Adrenal gland (tissue), 12 donors: ENCODE measurements around the gene ENTREP3. TPM values are rescaled to one million over a fixed set of nuclear protein-coding genes. Genes with fewer than 3 reads are reported as not detected.
A peak's percentile ranks its signal among the peaks of the same experiment; 100 is the strongest.

Experiments
- DNase-seq, 7 donors: peaks; one replicate each; pipeline ENCODE4 v3.0.0-alpha.2; 2019 to 2020
- H3K27ac ChIP-seq, 5 donors: fragments of 200-600 bp; sonication (generic) in 4 of 5; 1 replicate in 3 of 5; 2 replicates in 2 of 5; pipeline versions ENCODE4 v1.5.1 to v1.8.0; 2016 to 2020; ENCODE audit warnings: mild to moderate bottlenecking in 1 of 5
- H3K27me3 ChIP-seq: fragments of 200-600 bp; 2 replicates; pipeline ENCODE4 v1.8.0; 2021
- H3K36me3 ChIP-seq, 2 donors: fragments of 200-600 bp; replicated peaks in 1 of 2; 1 replicate in 1 of 2; 2 replicates in 1 of 2; pipeline versions ENCODE4 v1.5.1 to v1.8.0; 2018 to 2022
- H3K4me1 ChIP-seq, 2 donors: fragments of 200-600 bp; replicated peaks in 1 of 2; 1 replicate in 1 of 2; 2 replicates in 1 of 2; pipeline versions ENCODE4 v1.5.1 to v1.8.0; 2018 to 2021
- H3K4me3 ChIP-seq, 4 donors: fragments of 200-600 bp; sonication (generic) in 3 of 4; one replicate each; pipeline ENCODE4 v1.5.1; 2016 to 2018
- H3K9me3 ChIP-seq, 3 donors: fragments of 200-600 bp; sonication (generic) in 1 of 3; replicated peaks in 1 of 3; 1 replicate in 2 of 3; 2 replicates in 1 of 3; pipeline versions ENCODE4 v1.5.1 to v1.8.0; 2016 to 2021
- POLR2A ChIP-seq, 2 donors: fragments of 450-650 bp; IDR thresholded peaks; one replicate each; pipeline ENCODE4 v1.6.1; 2017; ENCODE audit warnings: antibody characterized with exemption in 2 of 2, mild to moderate bottlenecking in 2 of 2, moderate library complexity in 1 of 2
- WGBS, 4 donors: extraction: QIAGEN DNeasy Blood & Tissue Kit in 2 of 4; methylation state at CpG; one replicate each; pipeline versions ENCODE4 v1.1.5 to v1.1.7; 2013 to 2017; 5-methylcytosine and 5-hydroxymethylcytosine counted together
- intact Hi-C, 2 donors: fragments of 100-400 bp; cut with DNase I; formaldehyde crosslinking; loops; one replicate each; pipeline versions ENCODE4 v1.14.1 to v1.15.0; 2022 to 2023
- polyA plus RNA-seq, 3 donors: library from polyadenylated mRNA; stranded (reverse); fragments of 200-250 nt in 2 of 3; fragments of 350-450 nt in 1 of 3; fragmentation: Illumina TruSeq in 1 of 3; extraction: RNeasy Lipid Tissue Mini Kit (QIAGEN cat#74804) in 1 of 3; gene quantifications; one replicate each; pipeline ENCODE4 v1.2.3, GENCODE V29; 2013 to 2014
- total RNA-seq, 9 donors: library from RNA; depleted of rRNA in 4 of 9; stranded (reverse); fragments of >200 nt in 4 of 9; fragments of 120-200 nt in 1 of 9; fragmentation: NEBNext Ultra II Directional in 1 of 9; extraction: Animal tissue kit (Norgen Biotek cat#: 25700) in 1 of 9; gene quantifications; one replicate each; pipeline versions ENCODE4 v1.1.0 to v1.2.4, GENCODE V29; 2013 to 2023
- TF ChIP-seq, protein P1 (sequence below), 6 experiments: fragments of 450-650 bp in 4 of 6; fragments of 200-600 bp in 2 of 6; sonication (generic) in 1 of 6; IDR thresholded peaks; 1 replicate in 5 of 6; 2 replicates in 1 of 6; pipeline versions ENCODE4 v1.5.1 to v1.8.0; 2016 to 2021; ENCODE audit warnings: antibody characterized with exemption in 6 of 6, mild to moderate bottlenecking in 2 of 6, moderate library complexity in 1 of 6
- donor health status: healthy with polysubstance abuse.
- donor health status: Bipolar disorder and iron deficiency.
- donor health status: DM: yes; HTN: yes; CAD: no.
- donor health status: DM: no; HTN: no; CAD: no.
- donor health status: DM: no; HTN: no; CAD: no.
- donor health status: DM: yes; HTN: yes; CAD: no.

ENTREP3 gene
- total and polyA plus RNA-seq, 12 donors = 8.5 to 43.0 (median 26.4) TPM

DNA sequence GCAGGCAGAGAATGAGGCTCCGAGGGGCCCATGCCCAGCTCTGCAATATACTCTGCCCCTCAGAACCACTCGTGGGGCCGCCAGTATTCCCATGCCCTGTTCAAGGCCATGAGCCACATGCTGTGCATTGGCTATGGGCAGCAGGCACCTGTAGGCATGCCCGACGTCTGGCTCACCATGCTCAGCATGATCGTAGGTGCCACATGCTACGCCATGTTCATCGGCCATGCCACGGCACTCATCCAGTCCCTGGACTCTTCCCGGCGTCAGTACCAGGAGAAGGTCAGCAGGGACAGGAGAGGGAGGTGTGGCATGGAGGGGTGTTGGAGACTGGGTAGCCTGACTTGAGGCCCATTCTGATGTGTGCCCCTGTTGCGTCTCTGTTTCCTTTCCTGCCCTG, 29.2 kb upstream of the ENTREP3 start:
- no peak overlapping the region for H3K27ac ChIP-seq
- intact Hi-C loops = no loop called here
- H3K4me1 ChIP-seq = no peaks in the 10 kb centered on the region
- TF ChIP-seq POLR2A (IDR thresholded peaks at IDR 0.05) = no peak
- TF ChIP-seq, protein P1, sequence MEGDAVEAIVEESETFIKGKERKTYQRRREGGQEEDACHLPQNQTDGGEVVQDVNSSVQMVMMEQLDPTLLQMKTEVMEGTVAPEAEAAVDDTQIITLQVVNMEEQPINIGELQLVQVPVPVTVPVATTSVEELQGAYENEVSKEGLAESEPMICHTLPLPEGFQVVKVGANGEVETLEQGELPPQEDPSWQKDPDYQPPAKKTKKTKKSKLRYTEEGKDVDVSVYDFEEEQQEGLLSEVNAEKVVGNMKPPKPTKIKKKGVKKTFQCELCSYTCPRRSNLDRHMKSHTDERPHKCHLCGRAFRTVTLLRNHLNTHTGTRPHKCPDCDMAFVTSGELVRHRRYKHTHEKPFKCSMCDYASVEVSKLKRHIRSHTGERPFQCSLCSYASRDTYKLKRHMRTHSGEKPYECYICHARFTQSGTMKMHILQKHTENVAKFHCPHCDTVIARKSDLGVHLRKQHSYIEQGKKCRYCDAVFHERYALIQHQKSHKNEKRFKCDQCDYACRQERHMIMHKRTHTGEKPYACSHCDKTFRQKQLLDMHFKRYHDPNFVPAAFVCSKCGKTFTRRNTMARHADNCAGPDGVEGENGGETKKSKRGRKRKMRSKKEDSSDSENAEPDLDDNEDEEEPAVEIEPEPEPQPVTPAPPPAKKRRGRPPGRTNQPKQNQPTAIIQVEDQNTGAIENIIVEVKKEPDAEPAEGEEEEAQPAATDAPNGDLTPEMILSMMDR (IDR thresholded peaks at IDR 0.05) = no peak
- H3K27me3 ChIP-seq = no peaks in the 10 kb centered on the region
- 86 to 93% (median 87%) methylated on average over 7 to 12 of the region's 12 CpGs for WGBS, 4 donors
- DNase-seq = no peak
- H3K9me3 ChIP-seq = no peaks in the 10 kb centered on the region
- H3K4me3 ChIP-seq = no peak overlapping the region
- H3K36me3 ChIP-seq = no peaks in the 10 kb centered on the region

- WGBS, 4 donors = 94 to 96% (median 95%) methylated on average over 19 to 29 of the region's 29 CpGs
- peaks cover 9 to 11% of the 10 kb centered on the region in 2 donors for H3K4me1 ChIP-seq
- intact Hi-C loops = no loop called here
- H3K4me3 ChIP-seq = no peak overlapping the region
- H3K27me3 ChIP-seq = no peaks in the 10 kb centered on the region
- no peak overlapping the region for H3K27ac ChIP-seq
- no peaks in the 10 kb centered on the region for H3K9me3 ChIP-seq
- DNase-seq = no peak
- no peak for TF ChIP-seq POLR2A (IDR thresholded peaks at IDR 0.05)
- TF ChIP-seq, protein P1 (IDR thresholded peaks at IDR 0.05) = no peak
- H3K36me3 ChIP-seq = no peaks in the 10 kb centered on the region
Measured at GRCh38 chr1:155282488-155283091, 27.3 kb upstream of the ENTREP3 start.

GRCh38 chr1:155279268-155279667, 24.0 kb upstream of the ENTREP3 start:
- TF ChIP-seq, protein P1 (IDR thresholded peaks at IDR 0.05) = no peak
- TF ChIP-seq POLR2A (IDR thresholded peaks at IDR 0.05) = no peak
- H3K36me3 ChIP-seq = no peaks in the 10 kb centered on the region
- intact Hi-C loops = loop anchor here in 1 of 2 donors (5.0 to 10.0 kb wide), 2 partner anchors 43 to 316 kb away; partner anchors contain the start of gene RUSC1
- 63 to 86% (median 80%) methylated on average over 2 of the region's 2 CpGs for WGBS, 4 donors
- no peak overlapping the region for H3K27ac ChIP-seq
- no peaks in the 10 kb centered on the region for H3K27me3 ChIP-seq
- DNase-seq = no peak
- no peaks in the 10 kb centered on the region for H3K9me3 ChIP-seq
- peaks cover 9 to 18% of the 10 kb centered on the region in 2 donors for H3K4me1 ChIP-seq
- H3K4me3 ChIP-seq = no peak overlapping the region

DNA sequence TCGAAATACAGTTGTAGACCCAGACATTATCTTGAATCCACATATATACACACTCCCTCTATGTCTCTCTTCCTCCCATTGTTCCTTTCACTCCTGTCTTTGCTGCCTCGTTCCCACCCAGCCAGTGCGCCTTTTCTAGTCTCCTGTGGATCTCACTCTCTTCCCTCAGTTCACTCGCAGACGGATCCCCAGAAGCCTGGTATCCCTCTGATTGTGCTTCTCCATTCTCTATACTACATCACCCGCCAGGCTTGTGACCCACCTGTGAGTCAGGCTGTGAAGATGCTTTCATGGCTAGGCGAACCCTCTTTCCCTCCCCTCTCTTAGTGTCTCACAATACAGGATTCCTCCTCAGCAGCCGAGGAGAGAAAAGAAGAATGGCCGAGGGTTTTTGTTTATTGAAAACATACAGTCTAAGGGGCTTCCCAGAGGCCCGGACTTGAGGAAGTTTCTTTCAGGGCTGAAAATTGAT, 23.4 kb upstream of the ENTREP3 start:
- Histone ChIP-seq H3K27ac (peak overlapping the region in 1 of 5 donors; percentile 7), H3K36me3 (no peaks in the 10 kb centered on the region), H3K4me1 (peaks cover 11 to 18% of the 10 kb centered on the region in 2 donors), H3K27me3 (no peaks in the 10 kb centered on the region), H3K9me3 (no peaks in the 10 kb centered on the region), H3K4me3 (no peak overlapping the region)
- TF ChIP-seq POLR2A (IDR thresholded peaks at IDR 0.05) = no peak
- TF ChIP-seq, protein P1 (IDR thresholded peaks at IDR 0.05) = peak in 1 of 6 experiments; percentile 3
- DNase-seq = no peak
- 62 to 67% (median 66%) methylated on average over 10 of the region's 10 CpGs for WGBS, 4 donors
- intact Hi-C loops = loop anchor here in 1 of 2 donors (5.0 to 10.0 kb wide), 2 partner anchors 44 to 316 kb away; partner anchors contain the start of gene RUSC1
